Endodermal cell (in vitro differentiated cells): ENCODE measurements around the gene CA5A. TPM values are rescaled to one million over a fixed set of nuclear protein-coding genes. Genes with fewer than 3 reads are reported as not detected.
"Not testable (repeated sequence)": the region's sequence is repeated elsewhere in the genome, so short reads cannot be mapped to it uniquely, and the experiment has no call there.

Source experiments
- DNase-seq: peaks from one replicate; pipeline ENCODE4 v3.0.0-alpha.2; 2017
- H3K27ac ChIP-seq: 2 replicates; pipeline ENCODE4 v1.5.1; 2013; ENCODE audit warnings: mild to moderate bottlenecking, low read depth, low read length, moderate library complexity
- H3K27me3 ChIP-seq: 2 replicates; pipeline ENCODE4 v1.6.1; 2013; ENCODE audit warnings: mild to moderate bottlenecking, low read length, moderate library complexity; ENCODE audit not compliant: insufficient read depth, control insufficient read depth, poor library complexity, severe bottlenecking
- H3K36me3 ChIP-seq: 2 replicates; pipeline ENCODE4 v1.7.0; 2013; ENCODE audit warnings: mild to moderate bottlenecking, low read length, moderate library complexity; ENCODE audit not compliant: control insufficient read depth, insufficient read depth
- H3K4me1 ChIP-seq: one replicate; pipeline ENCODE4 v1.7.0; 2013; ENCODE audit warnings: low read length; ENCODE audit not compliant: control insufficient read depth, insufficient read depth
- H3K4me3 ChIP-seq: 2 replicates; pipeline ENCODE4 v1.5.1; 2013; ENCODE audit warnings: mild to moderate bottlenecking, low read length, moderate library complexity
- H3K9ac ChIP-seq: 2 replicates; pipeline ENCODE4 v1.6.1; 2013; ENCODE audit warnings: mild to moderate bottlenecking, low read length, moderate library complexity; ENCODE audit not compliant: poor library complexity, severe bottlenecking; ENCODE audit errors: extremely low read depth
- H3K9me3 ChIP-seq: 2 replicates; pipeline ENCODE4 v1.6.1; 2013; ENCODE audit warnings: mild to moderate bottlenecking, low read length, moderate library complexity; ENCODE audit not compliant: control insufficient read depth
- H3K27ac Mint-ChIP-seq: 2 replicates; pipeline ENCODE4 v1.8.0; 2020; ENCODE audit warnings: mixed read lengths
- H3K27me3 Mint-ChIP-seq: 2 replicates; pipeline ENCODE4 v1.8.0; 2021; ENCODE audit warnings: mild to moderate bottlenecking, mixed read lengths; ENCODE audit not compliant: insufficient read depth
- H3K36me3 Mint-ChIP-seq: 2 replicates; pipeline ENCODE4 v1.8.0; 2020; ENCODE audit warnings: low read depth, mixed read lengths
- H3K4me1 Mint-ChIP-seq: 2 replicates; pipeline ENCODE4 v1.8.0; 2020; ENCODE audit warnings: mixed read lengths
- H3K4me3 Mint-ChIP-seq: 2 replicates; pipeline ENCODE4 v1.8.0; 2020; ENCODE audit warnings: mild to moderate bottlenecking, moderate library complexity, mixed read lengths
- H3K9me3 Mint-ChIP-seq: 2 replicates; pipeline ENCODE4 v1.8.0; 2020; ENCODE audit warnings: mild to moderate bottlenecking, mixed read lengths
- CTCF ChIP-seq: fragments of 200-600 bp; sonication (generic); conservative IDR thresholded peaks from 2 replicates; pipeline ENCODE4 v1.5.0; 2021; ENCODE audit warnings: antibody characterized with exemption, mild to moderate bottlenecking
- WGBS, 2 experiments: methylation state at CpG; one replicate each; pipeline versions ENCODE4 v1.1.5 to v1.1.7; 2013; ENCODE audit warnings: missing lambda C conversion rate in 2 of 2, mixed read lengths in 1 of 2; ENCODE audit not compliant: insufficient coverage in 1 of 2, insufficient read length in 1 of 2; 5-methylcytosine and 5-hydroxymethylcytosine counted together
- total RNA-seq, 2 donors: library from RNA; stranded (reverse); fragmentation: NEBNext Ultra II Directional in 1 of 2; extraction: Animal tissue kit (Norgen Biotek cat#: 25700) in 1 of 2; gene quantifications; 2 replicates in 1 of 2; 3 replicates in 1 of 2; pipeline ENCODE4 v1.2.1, GENCODE V29; 2021

The CA5A gene
- total RNA-seq, 2 donors from 2014 or later, result not detected

- H3K9me3 Mint-ChIP-seq, result no peaks in the 10 kb centered on the region
- H3K4me1 Mint-ChIP-seq, result peaks cover 33% of the 10 kb centered on the region
- Histone ChIP-seq H3K4me3 (no peak overlapping the region), H3K9me3 (no peaks in the 10 kb centered on the region), H3K9ac (no peak overlapping the region), H3K27me3 (no peaks in the 10 kb centered on the region), H3K4me1 (no peaks in the 10 kb centered on the region), H3K36me3 (no peaks in the 10 kb centered on the region), H3K27ac (peak overlapping the region; percentile 4)
- peaks cover 5% of the 10 kb centered on the region for H3K27me3 Mint-ChIP-seq
- H3K4me3 Mint-ChIP-seq, result no peak overlapping the region
- no peak for TF ChIP-seq CTCF
- no peak for DNase-seq
- H3K27ac Mint-ChIP-seq, result no peak overlapping the region
- no peaks in the 10 kb centered on the region for H3K36me3 Mint-ChIP-seq
- 60 to 69% methylated on average over 12 to 23 of the region's 24 CpGs for WGBS, 2 experiments
These were observed 54.8 kb downstream of the CA5A start for GRCh38 chr16:87881324-87882200.

GRCh38 chr16:87880117-87880696 is 56.1 kb downstream of the CA5A start:
- Histone ChIP-seq H3K27ac (no peak overlapping the region), H3K27me3 (no peaks in the 10 kb centered on the region), H3K9me3 (no peaks in the 10 kb centered on the region), H3K4me1 (no peaks in the 10 kb centered on the region), H3K4me3 (no peak overlapping the region), H3K9ac (no peak overlapping the region), H3K36me3 (no peaks in the 10 kb centered on the region)
- DNase-seq, result no peak
- Mint-ChIP-seq H3K27me3 (peaks cover 5% of the 10 kb centered on the region), H3K27ac (no peak overlapping the region), H3K36me3 (no peaks in the 10 kb centered on the region), H3K4me3 (no peak overlapping the region), H3K9me3 (no peaks in the 10 kb centered on the region), H3K4me1 (peaks cover 39% of the 10 kb centered on the region)
- no peak for TF ChIP-seq CTCF
- WGBS, 2 experiments, result 88% methylated on average over 12 to 17 of the region's 17 CpGs

GRCh38 chr16:87879411-87880013 is 56.8 kb downstream of the CA5A start:
- peaks cover 46% of the 10 kb centered on the region for H3K4me1 Mint-ChIP-seq
- H3K27me3 Mint-ChIP-seq, H3K27ac ChIP-seq, H3K36me3 ChIP-seq, H3K9me3 Mint-ChIP-seq, H3K27me3 ChIP-seq, H3K4me1 ChIP-seq, H3K9me3 ChIP-seq, H3K4me3 ChIP-seq, H3K36me3 Mint-ChIP-seq, H3K27ac Mint-ChIP-seq, DNase-seq, H3K4me3 Mint-ChIP-seq, H3K9ac ChIP-seq: not testable (repeated sequence)
- WGBS, 2 experiments, result 93 to 99% methylated on average over 5 of the region's 5 CpGs
